Thoracic aorta (tissue), 2 donors: Measurements from ENCODE around the gene LDLRAD4. TPM values are rescaled to one million over a fixed set of nuclear protein-coding genes. Genes with fewer than 3 reads are reported as not detected.

ENCODE experiments used
- ATAC-seq: fragments of 150-250 bp; one replicate; pipeline ENCODE4 v1.8.0; 2017; ENCODE audit warnings: low read depth; ENCODE audit not compliant: insufficient number of reproducible peaks, low FRiP score
- DNase-seq: peaks from one replicate; pipeline ENCODE4 v3.0.0-alpha.2; 2020; ENCODE audit warnings: low spot score
- H3K27ac ChIP-seq, 2 donors: fragments of 200-600 bp; sonication (generic); 1 replicate in 1 of 2; 2 replicates in 1 of 2; pipeline ENCODE4 v1.5.1; 2016; ENCODE audit warnings: mild to moderate bottlenecking in 2 of 2, moderate library complexity in 2 of 2
- H3K27me3 ChIP-seq: fragments of 200-600 bp; sonication (generic); replicated peaks from 2 replicates; pipeline ENCODE4 v1.6.0; 2016; ENCODE audit warnings: mild to moderate bottlenecking; ENCODE audit not compliant: insufficient read depth
- H3K36me3 ChIP-seq: fragments of 200-600 bp; sonication (generic); one replicate; pipeline ENCODE4 v1.5.1; 2016
- H3K4me1 ChIP-seq, 2 donors: fragments of 200-600 bp; sonication (generic); 1 replicate in 1 of 2; 2 replicates in 1 of 2; pipeline versions ENCODE4 v1.5.1 to v1.6.0; 2016; ENCODE audit warnings: low read depth in 2 of 2, mild to moderate bottlenecking in 1 of 2; ENCODE audit not compliant: control insufficient read depth in 1 of 2
- H3K4me3 ChIP-seq: fragments of 200-600 bp; sonication (generic); 2 replicates; pipeline ENCODE4 v1.5.1; 2016; ENCODE audit warnings: mild to moderate bottlenecking
- H3K9me3 ChIP-seq: fragments of 200-600 bp; sonication (generic); 2 replicates; pipeline ENCODE4 v1.5.1; 2016
- CTCF ChIP-seq: fragments of 200-600 bp; sonication (generic); IDR thresholded peaks from one replicate; pipeline ENCODE4 v1.5.1; 2019; ENCODE audit warnings: antibody characterized with exemption
- total RNA-seq, 2 donors: library from RNA; depleted of rRNA; stranded (reverse); fragments of >200 nt; gene quantifications; one replicate each; pipeline versions ENCODE4 v1.1.0 to v1.2.3, GENCODE V29; 2016

LDLRAD4 gene
- total RNA-seq, 2 donors from 2014 or later: 98.4 to 135 TPM

DNA sequence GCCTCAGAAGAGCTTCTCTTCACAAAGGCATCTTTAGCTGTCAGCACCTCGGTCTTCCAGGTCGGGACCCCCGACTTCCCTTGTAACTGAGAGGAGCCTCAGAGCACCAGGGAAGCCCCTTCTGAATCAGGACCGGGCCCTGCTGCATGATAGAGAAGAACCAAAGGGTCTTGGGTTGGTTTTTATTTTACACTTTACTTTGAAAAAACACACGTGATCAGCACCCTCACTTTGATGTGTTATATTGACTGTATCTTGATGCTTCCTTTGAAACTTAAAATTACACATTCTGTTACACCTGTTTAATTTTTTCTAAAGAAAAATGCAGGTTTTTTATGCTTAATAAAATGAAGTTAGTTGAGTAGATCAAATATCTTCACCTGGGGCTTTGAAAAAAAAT, 305.5 kb downstream of the LDLRAD4 start:
- Histone ChIP-seq H3K27me3 (no peaks in the 10 kb centered on the region), H3K27ac (no peak overlapping the region), H3K4me1 (peaks cover 17 to 27% of the 10 kb centered on the region in 2 donors), H3K4me3 (no peak overlapping the region), H3K36me3 (no peaks in the 10 kb centered on the region), H3K9me3 (no peaks in the 10 kb centered on the region)
- TF ChIP-seq CTCF: no peak
- ATAC-seq: no peak
- DNase-seq: no peak

- Histone ChIP-seq H3K27ac (no peak overlapping the region), H3K4me3 (no peak overlapping the region), H3K27me3 (no peaks in the 10 kb centered on the region), H3K36me3 (no peaks in the 10 kb centered on the region), H3K4me1 (peaks cover 19 to 24% of the 10 kb centered on the region in 2 donors), H3K9me3 (no peaks in the 10 kb centered on the region)
- DNase-seq (no peak), ATAC-seq (no peak)
- no peak for TF ChIP-seq CTCF
These were observed 306.3 kb downstream of the LDLRAD4 start for GRCh38 chr18:13524811-13525210.

GRCh38 chr18:13525381-13526029, 306.9 kb downstream of the LDLRAD4 start:
- TF ChIP-seq CTCF: no peak
- H3K9me3 ChIP-seq: no peaks in the 10 kb centered on the region
- ATAC-seq (no peak), DNase-seq (no peak)
- H3K27me3 ChIP-seq: no peaks in the 10 kb centered on the region
- peaks cover 22 to 25% of the 10 kb centered on the region in 2 donors for H3K4me1 ChIP-seq
- H3K27ac ChIP-seq: no peak overlapping the region
- H3K4me3 ChIP-seq: no peak overlapping the region
- no peaks in the 10 kb centered on the region for H3K36me3 ChIP-seq

GRCh38 chr18:13526519-13526918, 308.0 kb downstream of the LDLRAD4 start:
- no peak for TF ChIP-seq CTCF
- no peak for DNase-seq
- peaks cover 16 to 18% of the 10 kb centered on the region in 2 donors for H3K4me1 ChIP-seq
- no peak overlapping the region for H3K4me3 ChIP-seq
- no peaks in the 10 kb centered on the region for H3K9me3 ChIP-seq
- no peak for ATAC-seq
- H3K27ac ChIP-seq: no peak overlapping the region
- H3K27me3 ChIP-seq: no peaks in the 10 kb centered on the region
- H3K36me3 ChIP-seq: no peaks in the 10 kb centered on the region

DNA sequence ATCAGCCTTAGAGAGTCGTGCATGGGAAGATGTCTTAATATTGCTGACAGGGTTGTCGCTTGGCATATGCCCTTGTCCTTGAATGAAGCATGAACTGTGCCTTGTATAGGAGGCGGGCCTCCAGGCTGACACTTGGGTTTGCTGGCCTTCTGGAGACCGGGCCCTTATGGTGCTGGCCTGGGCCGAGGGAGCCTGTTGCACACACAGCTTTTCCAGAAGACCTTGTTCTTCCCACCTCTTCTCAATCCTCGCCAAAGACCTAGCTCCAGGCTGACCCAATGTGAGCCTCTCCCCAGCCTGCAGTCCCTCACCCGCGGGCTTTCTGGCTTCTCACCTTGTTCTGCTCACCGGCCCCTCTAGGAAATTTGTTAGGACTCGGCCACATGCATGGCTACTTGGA, 308.7 kb downstream of the LDLRAD4 start:
- no peak for ATAC-seq
- no peak for TF ChIP-seq CTCF
- H3K27ac ChIP-seq: no peak overlapping the region
- H3K27me3 ChIP-seq: no peaks in the 10 kb centered on the region
- DNase-seq: no peak
- no peaks in the 10 kb centered on the region for H3K9me3 ChIP-seq
- no peak overlapping the region for H3K4me3 ChIP-seq
- H3K36me3 ChIP-seq: no peaks in the 10 kb centered on the region
- peaks cover 9 to 11% of the 10 kb centered on the region in 2 donors for H3K4me1 ChIP-seq
